ENCODE measurements around the gene EEFSEC. TPM values are rescaled to one million over a fixed set of nuclear protein-coding genes. Genes with fewer than 3 reads are reported as not detected.

The EEFSEC gene
- total RNA-seq, 1 donor from 2014 or later, result 2.6 TPM

- Histone ChIP-seq H3K36me3 (ENCODE audit: control insufficient read depth in 3 of 3, insufficient read depth in 3 of 3, low read length in 3 of 3) (no peaks in the 10 kb centered on the region), H3K4me1 (ENCODE audit: control insufficient read depth in 3 of 3, insufficient read depth in 3 of 3, low read length in 3 of 3) (peaks cover 11 to 14% (median 11%) of the 10 kb centered on the region in 3 donors)
Observed at GRCh38 chr3:128127236-128127635, 26.0 kb upstream of the EEFSEC start.

GRCh38 chr3:128128251-128128650 is 25.0 kb upstream of the EEFSEC start:
- Histone ChIP-seq H3K9me3 (ENCODE audit: control insufficient read depth in 3 of 3, low read length in 3 of 3) (no peaks in the 10 kb centered on the region), H3K36me3 (ENCODE audit: control insufficient read depth in 3 of 3, insufficient read depth in 3 of 3, low read length in 3 of 3) (no peaks in the 10 kb centered on the region), H3K4me3 (ENCODE audit: low read length in 3 of 3) (no peak overlapping the region), H3K27me3 (ENCODE audit: control insufficient read depth in 3 of 3, insufficient read depth in 3 of 3, low read length in 3 of 3) (peaks cover 0 to 6% (median 0%) of the 10 kb centered on the region in 3 donors), H3K9ac (ENCODE audit: low read depth in 1 of 3, low read length in 3 of 3) (no peak overlapping the region), H3K27ac (ENCODE audit: low read depth, low read length) (no peak overlapping the region), H3K4me1 (ENCODE audit: control insufficient read depth in 3 of 3, insufficient read depth in 3 of 3, low read length in 3 of 3) (peaks cover under 1 to 4% (median 3%) of the 10 kb centered on the region in 3 donors)

More at GRCh38 chr3:128127236-128127635, 26.0 kb upstream of the EEFSEC start:
- H3K27ac ChIP-seq (ENCODE audit: low read depth, low read length), result no peak overlapping the region
- H3K4me3 ChIP-seq (ENCODE audit: low read length in 3 of 3), result no peak overlapping the region
- H3K27me3 ChIP-seq (ENCODE audit: control insufficient read depth in 3 of 3, insufficient read depth in 3 of 3, low read length in 3 of 3), result peaks cover 0 to 6% (median 0%) of the 10 kb centered on the region in 3 donors
- no peaks in the 10 kb centered on the region for H3K9me3 ChIP-seq (ENCODE audit: control insufficient read depth in 3 of 3, low read length in 3 of 3)
- H3K9ac ChIP-seq (ENCODE audit: low read depth in 1 of 3, low read length in 3 of 3), result no peak overlapping the region

GRCh38 chr3:128131897-128132646 is 21.2 kb upstream of the EEFSEC start:
- Histone ChIP-seq H3K27me3 (ENCODE audit: control insufficient read depth in 3 of 3, insufficient read depth in 3 of 3, low read length in 3 of 3) (peaks cover 0 to 6% (median 0%) of the 10 kb centered on the region in 3 donors), H3K9ac (ENCODE audit: low read depth in 1 of 3, low read length in 3 of 3) (no peak overlapping the region), H3K27ac (ENCODE audit: low read depth, low read length) (no peak overlapping the region), H3K36me3 (ENCODE audit: control insufficient read depth in 3 of 3, insufficient read depth in 3 of 3, low read length in 3 of 3) (no peaks in the 10 kb centered on the region), H3K4me3 (ENCODE audit: low read length in 3 of 3) (no peak overlapping the region), H3K4me1 (ENCODE audit: control insufficient read depth in 3 of 3, insufficient read depth in 3 of 3, low read length in 3 of 3) (no peaks in the 10 kb centered on the region), H3K9me3 (ENCODE audit: control insufficient read depth in 3 of 3, low read length in 3 of 3) (no peaks in the 10 kb centered on the region)

- H3K9me3 ChIP-seq (ENCODE audit: control insufficient read depth in 3 of 3, low read length in 3 of 3), result no peaks in the 10 kb centered on the region
- H3K4me3 ChIP-seq (ENCODE audit: low read length in 3 of 3), result no peak overlapping the region
- H3K27ac ChIP-seq (ENCODE audit: low read depth, low read length), result no peak overlapping the region
- H3K9ac ChIP-seq (ENCODE audit: low read depth in 1 of 3, low read length in 3 of 3), result no peak overlapping the region
- H3K27me3 ChIP-seq (ENCODE audit: control insufficient read depth in 3 of 3, insufficient read depth in 3 of 3, low read length in 3 of 3), result peaks cover 0 to 4% (median 0%) of the 10 kb centered on the region in 3 donors
- H3K4me1 ChIP-seq (ENCODE audit: control insufficient read depth in 3 of 3, insufficient read depth in 3 of 3, low read length in 3 of 3), result no peaks in the 10 kb centered on the region
- H3K36me3 ChIP-seq (ENCODE audit: control insufficient read depth in 3 of 3, insufficient read depth in 3 of 3, low read length in 3 of 3), result no peaks in the 10 kb centered on the region
Observed at GRCh38 chr3:128133273-128133883, 19.9 kb upstream of the EEFSEC start.

GRCh38 chr3:128143496-128143895 is 9.8 kb upstream of the EEFSEC start:
- peaks cover 0 to 2% (median 0%) of the 10 kb centered on the region in 3 donors for H3K9me3 ChIP-seq (ENCODE audit: control insufficient read depth in 3 of 3, low read length in 3 of 3)
- H3K27ac ChIP-seq (ENCODE audit: low read depth, low read length), result no peak overlapping the region
- peaks cover 0 to 3% (median 0%) of the 10 kb centered on the region in 3 donors for H3K27me3 ChIP-seq (ENCODE audit: control insufficient read depth in 3 of 3, insufficient read depth in 3 of 3, low read length in 3 of 3)
- peaks cover 0 to 4% (median 0%) of the 10 kb centered on the region in 3 donors for H3K4me1 ChIP-seq (ENCODE audit: control insufficient read depth in 3 of 3, insufficient read depth in 3 of 3, low read length in 3 of 3)
- H3K9ac ChIP-seq (ENCODE audit: low read depth in 1 of 3, low read length in 3 of 3), result no peak overlapping the region
- H3K4me3 ChIP-seq (ENCODE audit: low read length in 3 of 3), result no peak overlapping the region
- H3K36me3 ChIP-seq (ENCODE audit: control insufficient read depth in 3 of 3, insufficient read depth in 3 of 3, low read length in 3 of 3), result no peaks in the 10 kb centered on the region

- no peaks in the 10 kb centered on the region for H3K9me3 ChIP-seq (ENCODE audit: control insufficient read depth in 3 of 3, low read length in 3 of 3)
- no peaks in the 10 kb centered on the region for H3K36me3 ChIP-seq (ENCODE audit: control insufficient read depth in 3 of 3, insufficient read depth in 3 of 3, low read length in 3 of 3)
- peaks cover 0 to 4% (median 0%) of the 10 kb centered on the region in 3 donors for H3K4me1 ChIP-seq (ENCODE audit: control insufficient read depth in 3 of 3, insufficient read depth in 3 of 3, low read length in 3 of 3)
- no peak overlapping the region for H3K27ac ChIP-seq (ENCODE audit: low read depth, low read length)
- H3K4me3 ChIP-seq (ENCODE audit: low read length in 3 of 3), result no peak overlapping the region
- no peak overlapping the region for H3K9ac ChIP-seq (ENCODE audit: low read depth in 1 of 3, low read length in 3 of 3)
- peaks cover 0 to 3% (median 0%) of the 10 kb centered on the region in 3 donors for H3K27me3 ChIP-seq (ENCODE audit: control insufficient read depth in 3 of 3, insufficient read depth in 3 of 3, low read length in 3 of 3)
Observed at GRCh38 chr3:128144512-128145187, 8.6 kb upstream of the EEFSEC start.

- Histone ChIP-seq H3K27ac (ENCODE audit: low read depth, low read length) (no peak overlapping the region), H3K4me3 (ENCODE audit: low read length in 3 of 3) (no peak overlapping the region), H3K36me3 (ENCODE audit: control insufficient read depth in 3 of 3, insufficient read depth in 3 of 3, low read length in 3 of 3) (no peaks in the 10 kb centered on the region), H3K4me1 (ENCODE audit: control insufficient read depth in 3 of 3, insufficient read depth in 3 of 3, low read length in 3 of 3) (peaks cover 0 to 4% (median 0%) of the 10 kb centered on the region in 3 donors), H3K9ac (ENCODE audit: low read depth in 1 of 3, low read length in 3 of 3) (no peak overlapping the region), H3K27me3 (ENCODE audit: control insufficient read depth in 3 of 3, insufficient read depth in 3 of 3, low read length in 3 of 3) (peaks cover 0 to 3% (median 0%) of the 10 kb centered on the region in 3 donors), H3K9me3 (ENCODE audit: control insufficient read depth in 3 of 3, low read length in 3 of 3) (no peaks in the 10 kb centered on the region)
Observed at GRCh38 chr3:128145279-128145678, 8.0 kb upstream of the EEFSEC start.

GRCh38 chr3:128146201-128146600 is 7.1 kb upstream of the EEFSEC start:
- Histone ChIP-seq H3K27ac (ENCODE audit: low read depth, low read length) (no peak overlapping the region), H3K4me1 (ENCODE audit: control insufficient read depth in 3 of 3, insufficient read depth in 3 of 3, low read length in 3 of 3) (peaks cover 0 to 4% (median 0%) of the 10 kb centered on the region in 3 donors), H3K4me3 (ENCODE audit: low read length in 3 of 3) (no peak overlapping the region), H3K9ac (ENCODE audit: low read depth in 1 of 3, low read length in 3 of 3) (no peak overlapping the region), H3K9me3 (ENCODE audit: control insufficient read depth in 3 of 3, low read length in 3 of 3) (no peaks in the 10 kb centered on the region), H3K36me3 (ENCODE audit: control insufficient read depth in 3 of 3, insufficient read depth in 3 of 3, low read length in 3 of 3) (no peaks in the 10 kb centered on the region), H3K27me3 (ENCODE audit: control insufficient read depth in 3 of 3, insufficient read depth in 3 of 3, low read length in 3 of 3) (peaks cover 0 to under 1% (median 0%) of the 10 kb centered on the region in 3 donors)

- no peak overlapping the region for H3K4me3 ChIP-seq (ENCODE audit: low read length in 3 of 3)
- H3K9ac ChIP-seq (ENCODE audit: low read depth in 1 of 3, low read length in 3 of 3), result no peak overlapping the region
- H3K36me3 ChIP-seq (ENCODE audit: control insufficient read depth in 3 of 3, insufficient read depth in 3 of 3, low read length in 3 of 3), result no peaks in the 10 kb centered on the region
- no peak overlapping the region for H3K27ac ChIP-seq (ENCODE audit: low read depth, low read length)
- no peaks in the 10 kb centered on the region for H3K27me3 ChIP-seq (ENCODE audit: control insufficient read depth in 3 of 3, insufficient read depth in 3 of 3, low read length in 3 of 3)
- H3K9me3 ChIP-seq (ENCODE audit: control insufficient read depth in 3 of 3, low read length in 3 of 3), result no peaks in the 10 kb centered on the region
- peaks cover 0 to 5% (median 2%) of the 10 kb centered on the region in 3 donors for H3K4me1 ChIP-seq (ENCODE audit: control insufficient read depth in 3 of 3, insufficient read depth in 3 of 3, low read length in 3 of 3)
Observed at GRCh38 chr3:128149650-128150049, 3.6 kb upstream of the EEFSEC start.

Data from skeletal muscle tissue (tissue), 4 donors.